ENCODE data around the gene CACNB2. TPM values are rescaled to one million over a fixed set of nuclear protein-coding genes. Genes with fewer than 3 reads are reported as not detected.

The CACNB2 gene
- total RNA-seq, 2 donors from 2014 or later = 4.5 to 56.7 TPM

DNA sequence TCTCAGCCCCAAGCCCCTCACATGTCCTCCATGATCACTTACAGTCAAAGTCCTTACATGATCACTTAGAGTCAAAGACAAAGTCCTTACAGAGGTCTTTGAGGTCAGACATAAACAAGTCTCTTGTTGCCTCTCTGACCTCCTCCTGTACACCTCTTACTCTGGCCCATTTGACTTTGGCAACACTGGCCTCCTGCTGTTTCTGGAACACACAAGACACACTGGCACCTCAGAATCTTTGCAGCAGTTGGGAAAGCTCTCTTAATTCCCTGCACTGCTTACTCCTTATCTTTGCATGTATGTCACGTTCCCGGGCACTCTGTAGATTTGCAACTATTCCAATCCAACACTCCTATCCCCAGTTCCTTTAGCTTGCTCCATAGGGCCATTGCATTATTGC, 408.9 kb downstream of the CACNB2 start:
- Histone ChIP-seq H3K36me3 (no peaks in the 10 kb centered on the region), H3K4me3 (no peak overlapping the region), H3K27ac (no peak overlapping the region), H3K4me1 (ENCODE audit: control insufficient read depth in 1 of 2, low read depth in 2 of 2) (no peaks in the 10 kb centered on the region), H3K27me3 (replicated peaks; ENCODE audit: insufficient read depth) (no peaks in the 10 kb centered on the region), H3K9me3 (no peaks in the 10 kb centered on the region)
- no peak for DNase-seq (ENCODE audit: low spot score)
- no peak for ATAC-seq (ENCODE audit: insufficient number of reproducible peaks, low FRiP score, low read depth)
- TF ChIP-seq, protein P1, sequence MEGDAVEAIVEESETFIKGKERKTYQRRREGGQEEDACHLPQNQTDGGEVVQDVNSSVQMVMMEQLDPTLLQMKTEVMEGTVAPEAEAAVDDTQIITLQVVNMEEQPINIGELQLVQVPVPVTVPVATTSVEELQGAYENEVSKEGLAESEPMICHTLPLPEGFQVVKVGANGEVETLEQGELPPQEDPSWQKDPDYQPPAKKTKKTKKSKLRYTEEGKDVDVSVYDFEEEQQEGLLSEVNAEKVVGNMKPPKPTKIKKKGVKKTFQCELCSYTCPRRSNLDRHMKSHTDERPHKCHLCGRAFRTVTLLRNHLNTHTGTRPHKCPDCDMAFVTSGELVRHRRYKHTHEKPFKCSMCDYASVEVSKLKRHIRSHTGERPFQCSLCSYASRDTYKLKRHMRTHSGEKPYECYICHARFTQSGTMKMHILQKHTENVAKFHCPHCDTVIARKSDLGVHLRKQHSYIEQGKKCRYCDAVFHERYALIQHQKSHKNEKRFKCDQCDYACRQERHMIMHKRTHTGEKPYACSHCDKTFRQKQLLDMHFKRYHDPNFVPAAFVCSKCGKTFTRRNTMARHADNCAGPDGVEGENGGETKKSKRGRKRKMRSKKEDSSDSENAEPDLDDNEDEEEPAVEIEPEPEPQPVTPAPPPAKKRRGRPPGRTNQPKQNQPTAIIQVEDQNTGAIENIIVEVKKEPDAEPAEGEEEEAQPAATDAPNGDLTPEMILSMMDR (IDR thresholded peaks at IDR 0.05) = no peak

DNA sequence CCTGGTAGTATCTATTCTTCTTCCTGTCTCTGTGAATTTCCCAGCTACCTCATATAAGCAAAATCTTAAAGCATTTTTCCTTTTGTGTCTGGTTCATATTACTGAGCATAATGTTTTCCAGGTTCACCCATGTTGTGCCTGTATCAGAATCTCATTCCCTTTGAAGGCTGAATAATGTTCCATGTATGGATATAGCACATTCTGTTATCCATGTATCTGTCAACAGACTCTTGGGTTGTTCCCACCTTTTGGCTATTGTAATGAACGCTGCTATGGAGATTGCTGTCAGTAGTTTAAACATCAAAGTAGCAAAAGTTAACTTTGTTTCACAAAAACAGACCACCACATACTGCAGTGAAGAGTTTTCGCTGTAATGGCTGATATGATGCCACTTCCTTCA, 411.2 kb downstream of the CACNB2 start:
- no peaks in the 10 kb centered on the region for H3K36me3 ChIP-seq
- H3K27ac ChIP-seq = no peak overlapping the region
- ATAC-seq (ENCODE audit: insufficient number of reproducible peaks, low FRiP score, low read depth) (no peak), DNase-seq (ENCODE audit: low spot score) (no peak)
- TF ChIP-seq, protein P1 (IDR thresholded peaks at IDR 0.05) = no peak
- H3K4me3 ChIP-seq = no peak overlapping the region
- no peaks in the 10 kb centered on the region for H3K27me3 ChIP-seq (replicated peaks; ENCODE audit: insufficient read depth)
- no peaks in the 10 kb centered on the region for H3K9me3 ChIP-seq
- no peaks in the 10 kb centered on the region for H3K4me1 ChIP-seq (ENCODE audit: control insufficient read depth in 1 of 2, low read depth in 2 of 2)

DNA sequence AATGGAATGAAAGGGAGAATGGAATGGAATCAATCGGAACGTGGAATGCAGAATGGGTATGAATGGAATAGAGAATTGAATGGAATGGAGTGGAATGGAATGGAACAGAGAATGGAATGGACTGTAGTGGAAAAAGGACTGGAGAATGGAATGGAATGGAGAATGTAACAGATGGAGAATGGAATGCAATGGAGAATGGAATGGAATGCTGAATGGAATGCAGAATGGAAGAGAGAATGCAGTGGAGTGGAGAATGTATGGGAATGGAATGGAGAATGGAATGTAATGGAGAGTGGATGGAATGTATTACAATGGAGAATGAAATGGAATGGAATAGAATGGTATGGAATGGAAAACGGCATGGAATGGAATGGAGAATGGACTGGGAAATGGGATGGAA, 414.3 kb downstream of the CACNB2 start:
- TF ChIP-seq, protein P1 (IDR thresholded peaks at IDR 0.05) = no peak
- Histone ChIP-seq H3K27ac (no peak overlapping the region), H3K27me3 (replicated peaks; ENCODE audit: insufficient read depth) (no peaks in the 10 kb centered on the region), H3K4me3 (no peak overlapping the region), H3K9me3 (no peaks in the 10 kb centered on the region), H3K4me1 (ENCODE audit: control insufficient read depth in 1 of 2, low read depth in 2 of 2) (no peaks in the 10 kb centered on the region), H3K36me3 (no peaks in the 10 kb centered on the region)
- DNase-seq (ENCODE audit: low spot score) (no peak), ATAC-seq (ENCODE audit: insufficient number of reproducible peaks, low FRiP score, low read depth) (no peak)

DNA sequence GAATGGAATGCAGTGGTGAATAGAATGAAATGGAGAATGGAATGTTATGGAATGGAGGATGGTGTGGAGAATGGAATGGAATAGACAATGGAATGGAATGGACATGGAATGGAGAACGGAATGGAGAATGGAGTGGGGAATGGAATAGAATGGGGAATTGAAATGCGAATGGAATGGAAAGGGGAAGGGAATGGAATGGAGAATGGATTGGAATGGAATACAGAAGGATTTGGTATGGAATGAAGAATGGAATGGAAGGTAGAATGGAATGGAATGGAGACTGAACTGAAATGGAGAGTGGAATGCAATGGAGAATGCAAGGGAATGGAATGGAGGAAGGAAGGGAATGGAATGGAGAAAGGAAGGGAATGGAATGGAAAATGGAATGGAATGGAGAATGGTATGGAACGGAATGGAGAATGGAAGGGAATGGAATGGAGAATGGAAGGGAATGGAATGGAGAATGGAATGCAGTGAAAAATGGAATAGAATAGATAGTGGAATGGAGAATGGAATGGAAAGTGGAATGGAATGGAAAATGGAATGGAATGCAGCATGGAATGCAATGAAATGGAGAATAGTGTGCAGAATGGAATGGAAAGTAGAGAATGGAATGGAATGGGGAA, 416.4 kb downstream of the CACNB2 start:
- Histone ChIP-seq H3K36me3 (no peaks in the 10 kb centered on the region), H3K9me3 (no peaks in the 10 kb centered on the region), H3K27ac (no peak overlapping the region), H3K4me3 (no peak overlapping the region), H3K4me1 (ENCODE audit: control insufficient read depth in 1 of 2, low read depth in 2 of 2) (no peaks in the 10 kb centered on the region), H3K27me3 (replicated peaks; ENCODE audit: insufficient read depth) (no peaks in the 10 kb centered on the region)
- no peak for DNase-seq (ENCODE audit: low spot score)
- no peak for ATAC-seq (ENCODE audit: insufficient number of reproducible peaks, low FRiP score, low read depth)
- TF ChIP-seq, protein P1 (IDR thresholded peaks at IDR 0.05) = no peak

DNA sequence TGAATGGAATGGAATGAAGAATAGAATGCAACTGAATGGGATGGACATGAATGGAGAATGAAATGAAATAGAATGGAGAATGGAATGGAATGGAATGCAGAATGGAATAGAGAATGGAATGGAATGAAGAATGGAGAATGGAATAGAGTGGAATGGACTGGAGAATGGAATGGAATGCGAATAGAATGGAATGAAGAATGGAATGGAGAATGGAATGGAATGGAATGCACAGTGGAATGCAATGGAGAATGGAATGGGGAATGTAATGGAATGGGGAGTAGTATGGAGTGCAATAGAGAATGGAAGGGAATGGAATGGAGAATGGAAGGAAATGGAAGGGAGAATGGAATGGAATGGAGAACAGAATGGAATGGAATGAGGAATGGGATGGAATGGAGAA, 417.7 kb downstream of the CACNB2 start:
- TF ChIP-seq, protein P1 (IDR thresholded peaks at IDR 0.05) = no peak
- Histone ChIP-seq H3K4me1 (ENCODE audit: control insufficient read depth in 1 of 2, low read depth in 2 of 2) (no peaks in the 10 kb centered on the region), H3K9me3 (peaks cover 5% of the 10 kb centered on the region), H3K27ac (no peak overlapping the region), H3K4me3 (no peak overlapping the region), H3K27me3 (replicated peaks; ENCODE audit: insufficient read depth) (no peaks in the 10 kb centered on the region), H3K36me3 (no peaks in the 10 kb centered on the region)
- ATAC-seq (ENCODE audit: insufficient number of reproducible peaks, low FRiP score, low read depth) (no peak), DNase-seq (ENCODE audit: low spot score) (no peak)
